ENCODE measurements around the gene FAM107B.

Gene FAM107B

GRCh38 chr10:14616465-14616864 lies 158.2 kb downstream of the FAM107B start:
- H3K36me3 ChIP-seq = no peaks in the 10 kb centered on the region
- intact Hi-C loops (cut with DNase I; ENCODE audit: low total_unique reads) = no loop called here
- peaks cover 0 to 5% (median 0%) of the 10 kb centered on the region in 4 donors for H3K4me1 ChIP-seq
- H3K27ac ChIP-seq = no peak overlapping the region
- no peak for TF ChIP-seq CTCF (IDR thresholded peaks at IDR 0.05)
- no peak overlapping the region for H3K4me3 ChIP-seq
- H3K27me3 ChIP-seq = no peaks in the 10 kb centered on the region
- DNase-seq = no peak
- H3K9me3 ChIP-seq = no peaks in the 10 kb centered on the region

- no peaks in the 10 kb centered on the region for H3K9me3 ChIP-seq
- intact Hi-C loops (cut with DNase I; ENCODE audit: low total_unique reads) = no loop called here
- peaks cover 0 to 5% (median 0%) of the 10 kb centered on the region in 4 donors for H3K4me1 ChIP-seq
- H3K36me3 ChIP-seq = no peaks in the 10 kb centered on the region
- no peak overlapping the region for H3K4me3 ChIP-seq
- H3K27ac ChIP-seq = no peak overlapping the region
- no peaks in the 10 kb centered on the region for H3K27me3 ChIP-seq
- DNase-seq = no peak
- no peak for TF ChIP-seq CTCF (IDR thresholded peaks at IDR 0.05)
Observed at GRCh38 chr10:14613588-14613920, 161.1 kb downstream of the FAM107B start.

- Histone ChIP-seq H3K9me3 (no peaks in the 10 kb centered on the region), H3K27ac (no peak overlapping the region), H3K27me3 (no peaks in the 10 kb centered on the region), H3K4me1 (peaks cover 0 to 5% (median 0%) of the 10 kb centered on the region in 4 donors), H3K36me3 (no peaks in the 10 kb centered on the region), H3K4me3 (no peak overlapping the region)
- intact Hi-C loops (cut with DNase I; ENCODE audit: low total_unique reads) = no loop called here
- no peak for DNase-seq
- no peak for TF ChIP-seq CTCF (IDR thresholded peaks at IDR 0.05)
Observed at GRCh38 chr10:14612873-14613587, 161.7 kb downstream of the FAM107B start.

DNA sequence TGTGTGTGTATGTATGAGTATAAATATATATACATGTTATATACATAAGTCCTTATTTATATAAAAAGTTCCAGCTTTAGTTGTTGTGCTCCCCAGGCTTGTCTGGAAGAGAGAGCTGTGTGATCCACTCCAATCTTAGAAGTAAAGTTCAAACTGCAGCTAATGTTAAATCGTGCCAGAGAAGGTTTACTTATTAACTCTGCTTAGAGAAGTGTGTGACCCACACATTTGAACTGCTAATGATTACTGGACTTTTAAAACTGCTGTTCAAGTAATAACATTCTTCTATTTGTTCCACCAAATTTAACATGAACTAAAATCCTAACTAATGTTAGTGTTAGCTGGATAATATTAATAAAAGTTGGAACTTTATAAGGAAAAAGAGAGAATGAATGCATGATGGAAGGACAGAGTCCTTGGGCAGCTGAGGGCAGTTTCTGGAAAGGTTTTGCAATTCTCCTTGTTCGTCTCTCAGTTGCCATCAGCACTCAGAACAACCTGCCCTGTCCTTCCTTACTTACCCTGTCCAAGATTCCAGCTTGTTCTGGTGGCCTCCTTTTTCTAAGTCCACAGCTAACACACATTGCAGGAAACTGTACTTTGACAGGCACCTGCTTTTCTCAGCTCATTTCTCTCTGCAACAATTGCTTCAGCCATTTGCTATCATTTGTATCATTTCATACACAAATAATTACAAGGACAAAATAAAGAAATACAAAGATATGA lies 162.6 kb downstream of the FAM107B start:
- Histone ChIP-seq H3K27me3 (no peaks in the 10 kb centered on the region), H3K27ac (no peak overlapping the region), H3K4me1 (peaks cover 0 to 4% (median 0%) of the 10 kb centered on the region in 4 donors), H3K4me3 (no peak overlapping the region), H3K9me3 (no peaks in the 10 kb centered on the region), H3K36me3 (no peaks in the 10 kb centered on the region)
- TF ChIP-seq CTCF (IDR thresholded peaks at IDR 0.05) = no peak
- DNase-seq = no peak
- intact Hi-C loops (cut with DNase I; ENCODE audit: low total_unique reads) = no loop called here

DNA sequence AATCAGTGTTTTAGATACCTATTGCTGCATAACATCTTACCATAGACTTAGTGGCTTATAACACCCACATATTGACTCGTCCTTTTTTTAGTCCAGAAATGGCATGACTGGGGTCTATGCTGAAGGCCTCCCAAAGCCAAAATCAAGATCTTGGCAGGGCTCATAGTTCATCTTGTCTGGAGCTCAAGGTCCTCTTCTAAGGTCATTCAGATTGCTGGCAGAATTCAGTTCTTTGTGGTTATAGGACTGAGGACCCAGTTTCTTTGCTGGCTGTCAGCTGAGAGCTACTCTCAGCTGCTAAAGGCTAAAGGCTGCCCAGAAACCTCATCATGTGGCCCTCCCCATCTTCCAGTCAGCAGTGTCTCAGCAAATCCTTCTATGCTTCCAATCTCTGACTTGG lies 165.5 kb downstream of the FAM107B start:
- H3K4me3 ChIP-seq = no peak overlapping the region
- no peaks in the 10 kb centered on the region for H3K36me3 ChIP-seq
- no peaks in the 10 kb centered on the region for H3K27me3 ChIP-seq
- H3K9me3 ChIP-seq = no peaks in the 10 kb centered on the region
- H3K27ac ChIP-seq = no peak overlapping the region
- no peak for TF ChIP-seq CTCF (IDR thresholded peaks at IDR 0.05)
- intact Hi-C loops (cut with DNase I; ENCODE audit: low total_unique reads) = loop anchor here (5.0 kb wide), 1 partner anchor 38 kb away; no protein-coding TSS in a partner anchor
- no peak for DNase-seq
- H3K4me1 ChIP-seq = peaks cover 0 to 12% (median 5%) of the 10 kb centered on the region in 4 donors

Measured in tibial artery (tissue), 4 donors.